ENCODE measurements around the gene RDX. TPM values are rescaled to one million over a fixed set of nuclear protein-coding genes. Genes with fewer than 3 reads are reported as not detected.

RDX gene
- total and polyA plus RNA-seq, 2 donors (not counting 1 experiment from before 2014, with no cell fraction given), result 4.4 to 34.8 TPM

GRCh38 chr11:110168033-110168803, 128.2 kb downstream of the RDX start:
- Histone ChIP-seq H3K9ac (ENCODE audit: low read length) (no peak overlapping the region), H3K36me3 (replicated peaks in 1 of 2; ENCODE audit: control extremely low read depth in 1 of 2, control insufficient read depth in 1 of 2, extremely low read depth in 1 of 2, insufficient read depth in 2 of 2, low read length in 1 of 2) (no peaks in the 10 kb centered on the region), H3K9me3 (ENCODE audit: control extremely low read depth in 1 of 3, control insufficient read depth in 2 of 3, insufficient read depth in 1 of 3, low read length in 2 of 3) (no peaks in the 10 kb centered on the region), H4K20me1 (ENCODE audit: control insufficient read depth, insufficient read depth, low read length, poor library complexity, severe bottlenecking) (no peaks in the 10 kb centered on the region), H3K4me2 (replicated peaks; ENCODE audit: low read depth, low read length, poor library complexity, severe bottlenecking) (no peak overlapping the region), H3K4me3 (ENCODE audit: control extremely low read depth in 1 of 5, extremely low read depth in 1 of 5, insufficient read depth in 1 of 5, low read depth in 2 of 5, low read length in 4 of 5) (no peak overlapping the region), H3K4me1 (ENCODE audit: control insufficient read depth in 2 of 2, insufficient read depth in 2 of 2, low read length in 2 of 2) (no peaks in the 10 kb centered on the region), H3K27ac (ENCODE audit: low read length in 2 of 2) (no peak overlapping the region), H2AFZ (ENCODE audit: insufficient read depth, low read depth, low read length, poor library complexity, severe bottlenecking) (no peak overlapping the region), H3K27me3 (replicated peaks in 1 of 4; ENCODE audit: control extremely low read depth in 1 of 4, control insufficient read depth in 3 of 4, insufficient read depth in 4 of 4, low read length in 3 of 4) (peaks cover 0 to 9% (median 3%) of the 10 kb centered on the region in 4 experiments), H3K79me2 (ENCODE audit: control insufficient read depth, insufficient read depth, low read length) (no peaks in the 10 kb centered on the region)
- ATAC-seq (ENCODE audit: low read depth) (no peak), DNase-seq (no peak)
- CTCF ChIA-PET, result interaction anchor here (0.6 kb wide), 1 partner anchor 71 kb away, joined by 3 read pairs; no protein-coding TSS in a partner anchor
- no peak for TF ChIP-seq CTCF (IDR thresholded peaks at IDR 0.05)
- no peak for TF ChIP-seq EZH2 (IDR thresholded peaks at IDR 0.05; ENCODE audit: borderline replicate concordance, insufficient read depth, low read depth, low read length, poor library complexity, severe bottlenecking)
- no peaks in the 10 kb centered on the region for H3K9me3 Mint-ChIP-seq (ENCODE audit: insufficient read depth)
- no peaks in the 10 kb centered on the region for H3K4me1 Mint-ChIP-seq
- H3K4me3 Mint-ChIP-seq, result no peak overlapping the region
- WGBS (ENCODE audit: insufficient coverage), result no CpG with 5 or more reads among the region's 5 CpGs
- POLR2A ChIA-PET, result no interaction called here
- intact Hi-C loops (cut with micrococcal nuclease), result no loop called here
- no peak overlapping the region for H3K27ac Mint-ChIP-seq
- peaks cover 13% of the 10 kb centered on the region for H3K27me3 Mint-ChIP-seq
